ENCODE results near the gene SMARCA5. TPM values are rescaled to one million over a fixed set of nuclear protein-coding genes. Genes with fewer than 3 reads are reported as not detected.

The SMARCA5 gene
- total and polyA plus RNA-seq, 10 of the 15 experiments (the other 5 are each of a cell fraction or from before 2014, with no cell fraction given) = 21.7 to 69.6 (median 37.4) TPM

GRCh38 chr4:143513314-143514168, at the start of gene SMARCA5 (continued):
- TF ChIP-seq NFYB (IDR thresholded peaks at IDR 0.05; ENCODE audit: insufficient read depth, low read depth, low read length) (peak; percentile 54; the same call in 1 of the 2 replicates), CBX3 (IDR thresholded peaks at IDR 0.05; ENCODE audit: borderline replicate concordance, low read depth) (no peak), ZBTB40 (IDR thresholded peaks at IDR 0.05; ENCODE audit: borderline replicate concordance) (no peak), ZNF687 (IDR thresholded peaks at IDR 0.05) (peak; percentile 45; the same call in 1 of the 2 replicates), NKRF (conservative IDR thresholded peaks at IDR 0.05) (peak; percentile 79), PRDM15 (CRISPR knock-in tag; IDR thresholded peaks at IDR 0.05) (no peak), RBBP5 (conservative IDR thresholded peaks at IDR 0.05) (0 out of 2 replicates have a peak, but pooled peaks have one; percentile 68), TAF1 (IDR thresholded peaks at IDR 0.05; ENCODE audit: borderline replicate concordance, low read depth, low read length) (peak; percentile 51; the same call in 1 of the 2 replicates), ELK1 (IDR thresholded peaks at IDR 0.05; ENCODE audit: low read depth, low read length) (no peak), ZBED1 (IDR thresholded peaks at IDR 0.05; ENCODE audit: borderline replicate concordance) (no peak; the same call in 1 of the 2 replicates), FOXM1 (IDR thresholded peaks at IDR 0.05; ENCODE audit: low read depth, low read length) (no peak), POU2F2 (IDR thresholded peaks at IDR 0.05; ENCODE audit: borderline replicate concordance, low read depth, low read length) (0 out of 3 replicates have a peak, but pooled peaks have one; percentile 28)
